ENCODE results near the gene ADM. TPM values are rescaled to one million over a fixed set of nuclear protein-coding genes. Genes with fewer than 3 reads are reported as not detected.

Gene ADM
- total RNA-seq, 2 donors from 2014 or later: 33.0 to 42.4 TPM

GRCh38 chr11:10287140-10287539 lies 17.7 kb upstream of the ADM start:
- DNase-seq: no peak
- Histone ChIP-seq H3K9me3 (no peaks in the 10 kb centered on the region), H3K27me3 (no peaks in the 10 kb centered on the region), H3K4me3 (no peak overlapping the region), H3K4me1 (peaks cover 5% of the 10 kb centered on the region), H3K36me3 (no peaks in the 10 kb centered on the region), H3K9ac (ENCODE audit: low read depth in 2 of 2, low read length in 2 of 2) (no peak overlapping the region), H3K27ac (no peak overlapping the region)
- no peak for TF ChIP-seq CTCF (IDR thresholded peaks at IDR 0.05)
- intact Hi-C loops (cut with DNase I): no loop called here

GRCh38 chr11:10287766-10288715 lies 16.8 kb upstream of the ADM start:
- Histone ChIP-seq H3K27me3 (no peaks in the 10 kb centered on the region), H3K36me3 (no peaks in the 10 kb centered on the region), H3K27ac (no peak overlapping the region), H3K4me1 (peaks cover 5% of the 10 kb centered on the region), H3K9me3 (no peaks in the 10 kb centered on the region), H3K9ac (ENCODE audit: low read depth in 2 of 2, low read length in 2 of 2) (no peak overlapping the region), H3K4me3 (no peak overlapping the region)
- TF ChIP-seq CTCF (IDR thresholded peaks at IDR 0.05): no peak
- intact Hi-C loops (cut with DNase I): no loop called here
- no peak for DNase-seq

GRCh38 chr11:10288881-10289764 lies 15.8 kb upstream of the ADM start:
- Histone ChIP-seq H3K9me3 (no peaks in the 10 kb centered on the region), H3K4me3 (no peak overlapping the region), H3K36me3 (no peaks in the 10 kb centered on the region), H3K9ac (ENCODE audit: low read depth in 2 of 2, low read length in 2 of 2) (no peak overlapping the region), H3K27me3 (no peaks in the 10 kb centered on the region), H3K4me1 (peaks cover 5% of the 10 kb centered on the region), H3K27ac (no peak overlapping the region)
- DNase-seq: no peak
- intact Hi-C loops (cut with DNase I): no loop called here
- no peak for TF ChIP-seq CTCF (IDR thresholded peaks at IDR 0.05)

- intact Hi-C loops (cut with DNase I): no loop called here
- Histone ChIP-seq H3K36me3 (no peaks in the 10 kb centered on the region), H3K27me3 (no peaks in the 10 kb centered on the region), H3K9ac (ENCODE audit: low read depth in 2 of 2, low read length in 2 of 2) (no peak overlapping the region), H3K9me3 (no peaks in the 10 kb centered on the region), H3K27ac (no peak overlapping the region), H3K4me3 (no peak overlapping the region), H3K4me1 (peaks cover 5% of the 10 kb centered on the region)
- no peak for DNase-seq
- no peak for TF ChIP-seq CTCF (IDR thresholded peaks at IDR 0.05)
Measured at GRCh38 chr11:10289765-10290380, 15.0 kb upstream of the ADM start.

Data from colonic mucosa (tissue), 4 donors.